K562 (cell line): ENCODE results near the gene GOLT1A. TPM values are rescaled to one million over a fixed set of nuclear protein-coding genes. Genes with fewer than 3 reads are reported as not detected.

Experiments used
- ATAC-seq: fragments of 200-7000 bp; cut with Tn5 transposase; 3 replicates; pipeline ENCODE4 v1.9.1; 2020; ENCODE audit warnings: moderate library complexity
- BruUV-seq: library from RNA; stranded (reverse); fragments of 400-500 nt; replicated peaks from 2 replicates; lab custom pipeline; 2021; lab: Mats Ljungman, UMichigan
- CTCF ChIA-PET: fragments of 300-600 bp; formaldehyde crosslinking; extraction: SDS; loops from one replicate; lab custom pipeline; 2021; ENCODE audit warnings: low intra/inter-chr PET ratio; lab: Yijun Ruan, JAX
- POLR2A ChIA-PET: fragments of 300-600, 350-650 bp; sonication (Branson Sonifier 250); formaldehyde crosslinking; extraction: SDS; loops from one replicate; lab custom pipeline; 2021; ENCODE audit warnings: antibody characterized with exemption, inconsistent platforms; lab: Yijun Ruan, JAX
- DNase-seq, 4 experiments: peaks; one replicate each; pipeline versions ENCODE4 v3.0.0 to v3.0.0-alpha.2; 2011 to 2018; ENCODE audit warnings: low spot score in 3 of 4, mixed read lengths in 3 of 4; ENCODE audit errors: extremely low read depth in 1 of 4
- FAIRE-seq: peaks from 2 replicates; lab custom pipeline; 2011; peaks lifted over from hg19 to GRCh38; lab: Jason Lieb, UNC
- H2AFZ ChIP-seq: 2 replicates; pipeline ENCODE4 v1.6.0; 2011; ENCODE audit warnings: low read depth, low read length, control low read depth, inconsistent platforms
- H3K27ac ChIP-seq: fragments of 200-600 bp; 3 replicates; pipeline ENCODE4 v1.8.0; 2011; ENCODE audit warnings: low read depth, mild to moderate bottlenecking, control low read depth, inconsistent platforms, low read length, moderate library complexity, mixed read lengths; ENCODE audit errors: extremely low read depth
- H3K27me3 ChIP-seq, 2 experiments: fragments of 300-600 bp in 1 of 2; 2 replicates in 1 of 2; 3 replicates in 1 of 2; pipeline versions ENCODE4 v1.6.0 to v1.8.0; 2011; ENCODE audit warnings: inconsistent platforms in 2 of 2, low read length in 2 of 2, mild to moderate bottlenecking in 1 of 2, mixed read lengths in 1 of 2, moderate library complexity in 1 of 2; ENCODE audit not compliant: control insufficient read depth in 2 of 2, insufficient read depth in 2 of 2
- H3K36me3 ChIP-seq: fragments of 300-600 bp; 3 replicates; pipeline ENCODE4 v1.8.0; 2011; ENCODE audit warnings: mild to moderate bottlenecking, low read length, inconsistent platforms; ENCODE audit not compliant: control insufficient read depth, insufficient read depth
- H3K4me1 ChIP-seq, 2 experiments: fragments of 200-600 bp in 1 of 2; replicated peaks in 1 of 2; 2 replicates in 1 of 2; 3 replicates in 1 of 2; pipeline versions ENCODE4 v1.5.1 to v1.8.0; 2011; ENCODE audit warnings: inconsistent platforms in 2 of 2, low read length in 2 of 2, mild to moderate bottlenecking in 1 of 2, mixed read lengths in 1 of 2, moderate library complexity in 1 of 2; ENCODE audit not compliant: control insufficient read depth in 2 of 2, insufficient read depth in 2 of 2
- H3K4me2 ChIP-seq: 2 replicates; pipeline ENCODE4 v1.6.1; 2011; ENCODE audit warnings: low read length, control low read depth, inconsistent platforms, mixed read lengths; ENCODE audit not compliant: insufficient read depth
- H3K4me3 ChIP-seq: fragments of 200-600 bp; sonication (generic), shearing (Covaris generic); 2 replicates; pipeline ENCODE4 v1.5.1; 2016; ENCODE audit warnings: control low read depth, inconsistent platforms
- H3K79me2 ChIP-seq: fragments of 200-600 bp; 3 replicates; pipeline ENCODE4 v1.8.0; 2011; ENCODE audit warnings: low read length, inconsistent platforms; ENCODE audit not compliant: control insufficient read depth, insufficient read depth
- H3K9ac ChIP-seq, 2 experiments: 2 replicates each; pipeline versions ENCODE4 v1.6.0 to v1.6.1; 2011; ENCODE audit warnings: low read depth in 2 of 2, low read length in 2 of 2, control low read depth in 1 of 2, inconsistent platforms in 1 of 2, mild to moderate bottlenecking in 1 of 2, mixed read lengths in 1 of 2; ENCODE audit not compliant: insufficient read depth in 1 of 2
- H3K9me1 ChIP-seq: one replicate; pipeline ENCODE4 v1.6.0; 2011; ENCODE audit warnings: inconsistent platforms, mild to moderate bottlenecking, low read length, moderate library complexity; ENCODE audit not compliant: control insufficient read depth, insufficient read depth
- H3K9me3 ChIP-seq: replicated peaks from 2 replicates; pipeline ENCODE4 v1.5.1; 2011; ENCODE audit warnings: low read depth, low read length, inconsistent platforms; ENCODE audit not compliant: control insufficient read depth, insufficient read depth
- H4K20me1 ChIP-seq: replicated peaks from 2 replicates; pipeline ENCODE4 v1.6.1; 2011; ENCODE audit warnings: low read length, inconsistent platforms, mixed read lengths; ENCODE audit not compliant: control insufficient read depth, insufficient read depth
- CTCF ChIP-seq, 3 experiments: IDR thresholded peaks in 2 of 3; conservative IDR thresholded peaks in 1 of 3; 2 replicates each; pipeline ENCODE4 v1.5.1; 2011 to 2012; ENCODE audit warnings: low read length in 3 of 3, mild to moderate bottlenecking in 3 of 3, control low read depth in 2 of 3, improper control_type of control experiment in 1 of 3, inconsistent platforms in 1 of 3, low read depth in 1 of 3, mixed read lengths in 1 of 3, moderate library complexity in 1 of 3; ENCODE audit not compliant: insufficient read depth in 2 of 3
- DEAF1 ChIP-seq: fragments of 450-650 bp; formaldehyde crosslinking; IDR thresholded peaks from 2 replicates; pipeline ENCODE4 v1.4.0; 2020; ENCODE audit warnings: mild to moderate bottlenecking, moderate library complexity
- HDAC2 ChIP-seq: fragments of 450-650 bp; IDR thresholded peaks from 2 replicates; pipeline ENCODE4 v1.6.1; 2016; ENCODE audit warnings: mild to moderate bottlenecking
- HOXB6 ChIP-seq: fragments of 250-450 bp; sonication (Bioruptor Pico); IDR thresholded peaks from 2 replicates; pipeline ENCODE4 v1.5.1; 2022; ENCODE audit warnings: mild to moderate bottlenecking, borderline replicate concordance
- KDM5B ChIP-seq: fragments of 200-600 bp; sonication (generic); IDR thresholded peaks from 2 replicates; pipeline ENCODE4 v1.6.1; 2012; ENCODE audit warnings: low read depth, mild to moderate bottlenecking, moderate library complexity, low read length, control low read depth, inconsistent platforms; ENCODE audit not compliant: insufficient replicate concordance
- MAZ ChIP-seq, 2 experiments: fragments of 450-650 bp in 1 of 2; sonication (generic) in 1 of 2; formaldehyde crosslinking; IDR thresholded peaks in 1 of 2; conservative IDR thresholded peaks in 1 of 2; 2 replicates each; pipeline versions ENCODE4 v1.4.0 to v1.5.0; 2020; ENCODE audit warnings: mild to moderate bottlenecking in 1 of 2, missing genetic modification reagents in 1 of 2
- MEIS2 ChIP-seq: fragments of 450-650 bp; IDR thresholded peaks from 2 replicates; pipeline ENCODE4 v1.6.1; 2014; ENCODE audit warnings: mild to moderate bottlenecking; ENCODE audit not compliant: partially characterized antibody
- RAD21 ChIP-seq, 2 experiments: fragments of 250-450 bp in 1 of 2; fragments of 450-650 bp in 1 of 2; sonication (Bioruptor Pico) in 1 of 2; formaldehyde crosslinking in 1 of 2; IDR thresholded peaks in 1 of 2; conservative IDR thresholded peaks in 1 of 2; 2 replicates each; pipeline versions ENCODE4 v1.4.0 to v1.8.0; 2020 to 2022; ENCODE audit warnings: mild to moderate bottlenecking in 2 of 2, moderate library complexity in 1 of 2
- RFX1 ChIP-seq: fragments of 450-650 bp; IDR thresholded peaks from 2 replicates; pipeline ENCODE4 v1.6.1; 2016; ENCODE audit warnings: mild to moderate bottlenecking, moderate library complexity
- TEAD1 ChIP-seq, 2 experiments: fragments of 450-650 bp in 1 of 2; sonication (generic) in 1 of 2; formaldehyde crosslinking; IDR thresholded peaks; 2 replicates each; pipeline versions ENCODE4 v1.4.0 to v1.8.0; 2020 to 2022; ENCODE audit warnings: mild to moderate bottlenecking in 2 of 2, missing genetic modification reagents in 1 of 2
- TFAP4 ChIP-seq: sonication (generic); formaldehyde crosslinking; IDR thresholded peaks from 2 replicates; pipeline ENCODE4 v1.8.0; 2022; ENCODE audit warnings: missing genetic modification reagents, mild to moderate bottlenecking, moderate library complexity, borderline replicate concordance
- VEZF1 ChIP-seq: fragments of 200-800 bp; sonication (Bioruptor generic); IDR thresholded peaks from 2 replicates; pipeline ENCODE4 v1.6.1; 2017; ENCODE audit warnings: missing genetic modification characterization, missing compliant biosample characterization
- WGBS: fragments of 100-300 bp; shearing (Covaris generic); methylation state at CpG from one replicate; pipeline ENCODE4 v1.1.6; 2016; ENCODE audit warnings: low coverage, mixed read lengths; ENCODE audit not compliant: insufficient coverage; ENCODE audit errors: missing lambda C conversion rate; 5-methylcytosine and 5-hydroxymethylcytosine counted together
- in situ Hi-C: fragments of 300-500 bp; cut with MboI; formaldehyde crosslinking; loops from 4 replicates; pipeline ENCODE4 v1.15.0; 2018; ENCODE audit warnings: inconsistent platforms, mixed read lengths
- intact Hi-C: fragments of 100-400 bp; cut with micrococcal nuclease; formaldehyde crosslinking; loops from 2 replicates; pipeline ENCODE4 v1.14.2; 2022
- polyA plus RNA-seq, 8 experiments: library from polyadenylated mRNA; depleted of rRNA in 4 of 8; stranded (reverse) in 5 of 8; unstranded in 3 of 8; fragments of >200 nt; fragmentation: Nextera tagmentation in 2 of 8; fragmentation: Illumina TruSeq in 1 of 8; extraction: Ambion mirVana in 2 of 8; extraction: Trizol in 1 of 8; gene quantifications; 2 replicates each; pipeline versions ENCODE4 v1.2.1 to v1.2.3, GENCODE V29; 2011 to 2014; ENCODE audit warnings: inconsistent platforms in 1 of 8, missing spikeins in 1 of 8
- total RNA-seq, 7 experiments: library from RNA; depleted of rRNA in 6 of 7; stranded (reverse); fragments of >200 nt in 6 of 7; fragmentation: Illumina TruSeq in 2 of 7; extraction: Trizol in 2 of 7; gene quantifications; 2 replicates each; pipeline versions ENCODE4 v1.2.1 to v1.2.3, GENCODE V29; 2011 to 2021; ENCODE audit warnings: low replicate concordance in 1 of 7

Gene GOLT1A
- total and polyA plus RNA-seq, 9 of the 15 experiments (the other 6 are each of a cell fraction or from before 2014, with no cell fraction given), result not detected

GRCh38 chr1:204198348-204199340 lies 15.1 kb downstream of the GOLT1A start:
- in situ Hi-C loops, result no loop called here
- H3K36me3 ChIP-seq, result no peaks in the 10 kb centered on the region
- no peaks in the 10 kb centered on the region for H3K9me1 ChIP-seq
- H3K27ac ChIP-seq, result no peak overlapping the region
- CTCF ChIA-PET, result no interaction called here
- no peak overlapping the region for H3K9ac ChIP-seq
- ATAC-seq, result peak; percentile 56; the same call in 2 of the 3 replicates
- H3K4me2 ChIP-seq, result no peak overlapping the region
- no peaks in the 10 kb centered on the region; the same call in 1 of the 2 replicates for H3K9me3 ChIP-seq
- WGBS, result 2% methylated on average over 18 of the region's 18 CpGs
- no peaks in the 10 kb centered on the region for H3K79me2 ChIP-seq
- BruUV-seq, result no TSS peak
- FAIRE-seq, result no peak
- POLR2A ChIA-PET, result interaction anchor here (0.6 to 1.4 kb wide), 5 partner anchors 8 to 1910 kb away, joined by 3 to 6 read pairs (median 3); no protein-coding TSS in a partner anchor
- intact Hi-C loops, result no loop called here
- DNase-seq, result peak in 1 of 4 experiments; percentile 20
- H3K4me1 ChIP-seq, result no peaks in the 10 kb centered on the region
- TF ChIP-seq RAD21 (CRISPR knock-in tag; conservative IDR thresholded peaks at IDR 0.05 in 1 of 2, IDR thresholded peaks at IDR 0.05 in 1 of 2), result peak; percentile 61 to 84
- peak in 1 of 2 experiments; percentile 23; a peak in 1 of 4 replicates for TF ChIP-seq TEAD1 (CRISPR knock-in tag; IDR thresholded peaks at IDR 0.05)
- TF ChIP-seq MAZ (CRISPR knock-in tag; conservative IDR thresholded peaks at IDR 0.05 in 1 of 2, IDR thresholded peaks at IDR 0.05 in 1 of 2), result peak in 1 of 2 experiments; percentile 25; a peak in 1 of 4 replicates
- TF ChIP-seq HDAC2, result no peak
- no peak for TF ChIP-seq RFX1
- peak; percentile 25 for TF ChIP-seq KDM5B
- peak; percentile 13 for TF ChIP-seq MEIS2
- TF ChIP-seq CTCF (IDR thresholded peaks at IDR 0.05 in 2 of 3, conservative IDR thresholded peaks at IDR 0.05 in 1 of 3; ENCODE audit: insufficient read depth in 2 of 3, low read depth in 1 of 3, low read length in 3 of 3), result peak in 1 of 3 experiments; percentile 50; a peak in 2 of 6 replicates
- peak; percentile 35; the same call in 1 of the 2 replicates for TF ChIP-seq VEZF1
- TF ChIP-seq TFAP4 (CRISPR knock-in tag), result peak; percentile 25; the same call in 1 of the 2 replicates
- TF ChIP-seq HOXB6 (CRISPR knock-in tag), result no peak
- peak; percentile 78 for TF ChIP-seq DEAF1 (CRISPR knock-in tag)
- H4K20me1 ChIP-seq, result no peaks in the 10 kb centered on the region
- H3K27me3 ChIP-seq, result peaks cover 18 to 76% of the 10 kb centered on the region in 2 experiments; a peak in 4 of 5 replicates
- H3K4me3 ChIP-seq, result no peak overlapping the region
- no peak overlapping the region for H2AFZ ChIP-seq
